GM21619 (cell line): ENCODE measurements around the gene NONO.
A peak's percentile ranks its signal among the peaks of the same experiment; 100 is the strongest.
"Not testable (repeated sequence)": the region's sequence is repeated elsewhere in the genome, so short reads cannot be mapped to it uniquely, and the experiment has no call there.

Experiments used
- ATAC-seq: cut with Tn5 transposase; IDR thresholded peaks from one replicate; pipeline ENCODE4 v1.9.1; 2021; ENCODE audit not compliant: unreplicated experiment

NONO gene, protein sequence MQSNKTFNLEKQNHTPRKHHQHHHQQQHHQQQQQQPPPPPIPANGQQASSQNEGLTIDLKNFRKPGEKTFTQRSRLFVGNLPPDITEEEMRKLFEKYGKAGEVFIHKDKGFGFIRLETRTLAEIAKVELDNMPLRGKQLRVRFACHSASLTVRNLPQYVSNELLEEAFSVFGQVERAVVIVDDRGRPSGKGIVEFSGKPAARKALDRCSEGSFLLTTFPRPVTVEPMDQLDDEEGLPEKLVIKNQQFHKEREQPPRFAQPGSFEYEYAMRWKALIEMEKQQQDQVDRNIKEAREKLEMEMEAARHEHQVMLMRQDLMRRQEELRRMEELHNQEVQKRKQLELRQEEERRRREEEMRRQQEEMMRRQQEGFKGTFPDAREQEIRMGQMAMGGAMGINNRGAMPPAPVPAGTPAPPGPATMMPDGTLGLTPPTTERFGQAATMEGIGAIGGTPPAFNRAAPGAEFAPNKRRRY

GRCh38 chrX:71283403-71284143 is at the start of gene NONO:
Gene NONO (plus strand): TSS chrX:71283635. CDS start chrX:71290638, 7,003 bp downstream.
- ATAC-seq, result peak; percentile 90

DNA sequence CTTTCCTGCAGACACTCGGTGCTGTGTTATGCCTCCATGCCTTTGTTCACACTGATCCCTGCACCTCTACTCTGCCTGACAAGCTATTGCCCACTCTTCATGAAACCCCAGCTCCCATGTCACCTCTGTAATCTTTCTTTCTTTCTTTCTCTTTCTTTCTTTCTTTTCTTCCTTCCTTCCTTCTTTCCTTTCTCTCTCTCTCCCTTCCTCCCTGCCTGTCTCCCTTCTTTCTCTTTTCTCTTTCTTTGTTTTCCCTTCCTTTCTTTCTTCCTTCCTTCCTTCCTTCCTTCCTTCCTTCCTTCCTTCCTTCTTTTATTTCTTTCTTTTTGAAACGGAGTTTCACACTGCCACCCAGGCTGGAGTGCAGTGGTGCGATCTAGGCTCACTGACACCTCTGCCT is 48.0 kb upstream of the NONO start:
- no peak for ATAC-seq

GRCh38 chrX:71236836-71237235 is 46.6 kb upstream of the NONO start:
- ATAC-seq, result no peak

- ATAC-seq, result no peak
Observed at GRCh38 chrX:71239781-71240180, 43.7 kb upstream of the NONO start.

GRCh38 chrX:71241301-71241700 is 42.1 kb upstream of the NONO start:
- ATAC-seq, result no peak

DNA sequence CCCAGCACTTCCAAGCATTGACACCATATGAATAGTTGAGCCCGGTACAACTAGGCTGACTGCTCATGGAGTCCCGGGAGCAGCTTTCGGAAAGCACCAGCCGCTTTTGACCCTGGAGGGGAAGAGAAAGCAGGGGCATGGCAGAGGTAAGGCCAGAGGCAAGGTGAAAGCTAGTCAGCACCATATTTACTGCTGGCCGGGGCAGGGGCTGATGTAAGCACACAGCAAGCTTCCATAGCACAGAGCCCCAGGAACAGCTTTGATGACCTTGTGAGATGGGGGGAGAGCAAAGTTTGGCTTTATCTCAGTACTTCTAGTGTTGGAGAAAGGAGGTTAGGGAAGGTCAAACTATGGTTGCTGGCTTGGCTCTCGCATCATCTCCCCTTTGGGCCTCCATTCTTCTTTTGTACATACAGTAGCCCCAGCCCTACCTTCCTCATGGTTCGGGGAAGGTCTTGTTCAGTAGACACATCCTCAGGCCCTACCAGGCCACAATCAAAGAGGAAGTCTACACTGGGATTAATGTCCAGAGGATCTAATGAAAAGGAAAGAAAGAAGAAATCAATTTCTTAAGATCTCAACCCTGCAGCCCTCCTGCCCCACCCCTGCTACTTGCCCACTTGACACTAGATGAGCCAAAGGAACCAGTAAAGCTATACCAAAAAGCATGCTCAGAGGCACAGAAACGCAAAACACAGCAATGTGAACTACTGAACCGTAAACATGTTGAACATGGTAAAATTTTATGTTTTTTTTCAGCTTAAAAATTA is 38.9 kb upstream of the NONO start:
- no peak for ATAC-seq

GRCh38 chrX:71245159-71245558 is 38.3 kb upstream of the NONO start:
- ATAC-seq, result no peak

GRCh38 chrX:71250841-71251240 is 32.6 kb upstream of the NONO start:
- ATAC-seq, result no peak

- no peak for ATAC-seq
Observed at GRCh38 chrX:71251466-71251973, 31.9 kb upstream of the NONO start.

GRCh38 chrX:71252221-71252620 is 31.2 kb upstream of the NONO start:
- no peak for ATAC-seq

DNA sequence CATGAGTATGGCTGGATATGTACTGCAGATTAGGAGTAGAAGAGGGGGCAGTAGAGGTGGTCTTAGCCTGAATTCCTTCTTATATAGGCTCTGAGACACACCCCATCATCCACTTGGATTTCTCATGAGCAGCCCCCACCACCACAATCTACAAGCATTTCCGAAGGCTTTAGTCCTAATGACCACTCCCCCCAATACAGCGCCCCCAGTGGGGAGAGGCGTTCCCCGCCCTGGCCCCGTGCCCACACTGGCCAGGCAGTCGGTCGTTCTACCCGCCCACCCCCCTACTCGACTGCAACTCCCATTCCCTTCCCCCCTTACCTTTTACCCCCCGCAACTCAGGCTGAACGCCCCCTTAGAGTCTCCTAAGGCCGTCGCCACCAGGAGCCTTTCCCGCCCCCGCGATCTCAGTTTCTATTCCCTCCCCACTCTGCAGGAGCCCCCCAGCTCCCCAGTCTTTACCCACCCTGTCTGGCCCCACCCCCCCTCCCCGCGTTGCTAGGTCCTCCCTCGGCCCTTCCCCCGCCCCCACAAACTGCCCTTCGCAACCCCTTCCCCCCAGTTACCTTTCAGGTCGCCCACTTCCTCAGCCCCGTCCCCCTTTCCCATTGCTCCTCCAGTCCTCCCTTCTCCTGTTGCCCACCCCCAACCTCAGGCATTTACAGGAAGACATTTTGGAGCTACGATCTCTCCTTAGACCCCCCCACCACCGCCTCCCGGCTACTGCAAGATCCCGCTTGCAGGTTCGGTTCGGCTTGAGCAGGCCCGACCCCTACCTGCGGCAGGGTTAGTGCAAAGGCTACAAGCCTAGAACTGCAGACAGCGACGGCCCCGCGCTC is 30.0 kb upstream of the NONO start:
- ATAC-seq, result no peak

GRCh38 chrX:71254092-71254963 is 29.1 kb upstream of the NONO start, which contains the start of gene ZMYM3:
Gene ZMYM3 (minus strand): TSS chrX:71254140. CDS start chrX:71253255, 885 bp downstream.
- ATAC-seq, result peak; percentile 83

DNA sequence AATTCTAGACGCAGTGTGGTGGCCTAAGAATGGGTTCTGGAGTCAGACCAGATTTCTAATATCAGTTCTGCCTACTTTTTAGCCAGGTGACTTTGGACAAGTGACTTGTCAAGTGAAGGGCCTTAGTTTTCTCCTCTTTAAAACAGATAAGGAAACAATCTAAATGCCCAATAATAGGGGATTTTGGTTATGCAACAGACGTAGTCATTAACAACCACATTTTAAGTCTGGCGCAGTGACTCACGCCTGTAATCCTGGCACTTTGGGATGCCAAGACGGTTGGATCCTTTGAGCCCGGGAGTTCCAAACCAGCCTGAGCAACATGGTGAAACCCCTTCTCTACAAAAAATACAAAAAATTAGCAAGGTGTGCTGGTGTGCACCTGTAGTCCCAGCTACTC is 27.4 kb upstream of the NONO start:
- ATAC-seq, result no peak

DNA sequence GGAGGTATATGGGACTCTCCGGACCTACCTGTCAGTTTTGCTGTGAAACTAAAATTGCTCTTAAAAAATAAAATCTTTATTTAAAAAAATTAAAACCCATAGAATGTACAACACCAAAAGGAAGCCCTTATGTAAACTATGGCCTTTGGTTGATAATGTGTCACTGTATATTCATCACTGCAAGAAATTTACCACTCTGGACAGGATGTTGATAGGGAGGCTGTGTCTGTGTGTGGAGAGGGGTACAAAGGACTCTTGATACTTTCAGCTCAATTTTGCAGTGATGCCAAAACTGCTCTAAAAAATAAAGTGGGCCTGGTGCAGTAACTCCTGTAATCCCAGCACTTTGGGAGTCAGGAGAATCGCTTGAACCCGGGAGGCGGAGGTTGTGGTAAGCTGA is 26.6 kb upstream of the NONO start:
- ATAC-seq, result no peak

DNA sequence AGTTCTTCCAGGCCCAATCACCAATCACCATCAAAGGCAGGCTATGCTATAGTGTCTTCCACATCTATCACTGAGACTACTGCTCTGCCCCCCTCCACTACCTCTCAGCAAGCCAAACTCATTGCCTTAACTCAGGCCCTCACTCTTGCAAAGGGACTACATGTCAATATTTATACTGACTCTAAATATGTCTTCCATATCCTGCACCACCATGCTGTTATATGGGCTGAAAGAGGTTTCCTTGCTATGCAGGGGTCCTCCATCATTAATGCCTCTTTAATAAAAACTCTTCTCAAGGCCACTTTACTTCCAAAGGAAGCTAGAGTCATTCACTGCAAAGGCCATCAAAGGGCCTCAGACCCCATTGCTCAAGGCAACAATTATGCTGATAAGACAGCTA is 14.8 kb upstream of the NONO start:
- ATAC-seq, result not testable (repeated sequence)

- no peak for ATAC-seq
Observed at GRCh38 chrX:71269801-71270395, 13.5 kb upstream of the NONO start.

GRCh38 chrX:71272313-71272712 is 11.1 kb upstream of the NONO start:
- ATAC-seq, result not testable (repeated sequence)

GRCh38 chrX:71281300-71281699 is 2.1 kb upstream of the NONO start:
- not testable (repeated sequence) for ATAC-seq
